Measurements from ENCODE around the gene ORAI3. TPM values are rescaled to one million over a fixed set of nuclear protein-coding genes. Genes with fewer than 3 reads are reported as not detected.
A peak's percentile ranks its signal among the peaks of the same experiment; 100 is the strongest.

The ORAI3 gene
- total and polyA plus RNA-seq, 2 of the 13 experiments (the other 11 are each of a cell fraction or from before 2014, with no cell fraction given), result 11.4 to 32.0 TPM

DNA sequence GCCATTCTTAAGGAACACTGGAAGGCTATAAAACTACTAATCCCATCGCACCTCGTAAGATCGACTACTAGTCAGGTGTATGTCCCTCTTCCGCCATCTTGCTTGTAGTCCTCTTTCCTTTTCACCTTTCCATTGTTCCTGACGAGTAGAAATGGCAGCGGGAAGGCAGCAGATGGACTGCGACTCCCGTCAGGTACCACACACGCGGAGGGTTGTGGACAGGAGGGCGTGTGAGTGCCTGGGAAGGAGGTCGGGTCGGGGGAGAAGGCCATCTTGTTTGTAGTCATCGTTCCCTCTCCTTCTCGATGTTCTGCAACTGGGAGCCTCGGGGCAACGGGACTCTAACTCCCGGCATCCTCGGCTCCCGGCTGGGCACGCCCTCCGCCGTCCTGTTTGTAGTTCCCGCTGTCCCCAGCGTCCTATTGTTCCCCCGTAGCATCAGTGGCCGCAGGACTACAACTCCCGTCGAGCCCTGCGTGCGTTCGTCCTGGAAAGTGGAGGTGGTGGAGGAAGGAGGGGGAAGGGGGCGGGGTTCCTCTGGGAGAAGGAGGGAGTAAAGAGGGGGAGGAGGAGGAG, 25.8 kb upstream of the ORAI3 start (continued):
- 0 out of 2 replicates have a peak, but pooled peaks have one; percentile 38 for TF ChIP-seq ZBTB33 (CRISPR knock-in tag; IDR thresholded peaks at IDR 0.05)
- TF ChIP-seq ZNF609 (CRISPR knock-in tag; IDR thresholded peaks at IDR 0.05; ENCODE audit: borderline replicate concordance), result no peak
- no peak for TF ChIP-seq ZNF251 (CRISPR knock-in tag; IDR thresholded peaks at IDR 0.05)
- TF ChIP-seq HNRNPH1 (optimal IDR thresholded peaks at IDR 0.05; ENCODE audit: low read depth, low read length), result no peak
- TF ChIP-seq ZUFSP (CRISPR knock-in tag; IDR thresholded peaks at IDR 0.05; ENCODE audit: borderline replicate concordance), result no peak
- TF ChIP-seq ZNF343 (CRISPR knock-in tag; IDR thresholded peaks at IDR 0.05), result no peak
- no peak for TF ChIP-seq ZNF484 (CRISPR knock-in tag; IDR thresholded peaks at IDR 0.05; ENCODE audit: borderline replicate concordance, low read depth)
- TF ChIP-seq MXD4 (CRISPR knock-in tag; IDR thresholded peaks at IDR 0.05), result no peak
- 0 out of 2 replicates have a peak, but pooled peaks have one; percentile 45 for TF ChIP-seq AKAP8 (CRISPR knock-in tag; IDR thresholded peaks at IDR 0.05)
- TF ChIP-seq, protein P1, sequence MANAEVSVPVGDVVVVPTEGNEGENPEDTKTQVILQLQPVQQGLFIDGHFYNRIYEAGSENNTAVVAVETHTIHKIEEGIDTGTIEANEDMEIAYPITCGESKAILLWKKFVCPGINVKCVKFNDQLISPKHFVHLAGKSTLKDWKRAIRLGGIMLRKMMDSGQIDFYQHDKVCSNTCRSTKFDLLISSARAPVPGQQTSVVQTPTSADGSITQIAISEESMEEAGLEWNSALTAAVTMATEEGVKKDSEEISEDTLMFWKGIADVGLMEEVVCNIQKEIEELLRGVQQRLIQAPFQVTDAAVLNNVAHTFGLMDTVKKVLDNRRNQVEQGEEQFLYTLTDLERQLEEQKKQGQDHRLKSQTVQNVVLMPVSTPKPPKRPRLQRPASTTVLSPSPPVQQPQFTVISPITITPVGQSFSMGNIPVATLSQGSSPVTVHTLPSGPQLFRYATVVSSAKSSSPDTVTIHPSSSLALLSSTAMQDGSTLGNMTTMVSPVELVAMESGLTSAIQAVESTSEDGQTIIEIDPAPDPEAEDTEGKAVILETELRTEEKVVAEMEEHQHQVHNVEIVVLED (CRISPR knock-in tag; IDR thresholded peaks at IDR 0.05; ENCODE audit: borderline replicate concordance), result peak; percentile 89
- TF ChIP-seq ZBTB1 (CRISPR knock-in tag; IDR thresholded peaks at IDR 0.05; ENCODE audit: borderline replicate concordance), result no peak
- no peak for TF ChIP-seq ZNF180 (CRISPR knock-in tag; IDR thresholded peaks at IDR 0.05; ENCODE audit: borderline replicate concordance, low read depth)
- TF ChIP-seq CBFB (CRISPR knock-in tag; IDR thresholded peaks at IDR 0.05), result peak; percentile 79; the same call in 1 of the 2 replicates
- TF ChIP-seq ZNF12 (CRISPR knock-in tag; IDR thresholded peaks at IDR 0.05), result no peak
- TF ChIP-seq ZNF780A (CRISPR knock-in tag; IDR thresholded peaks at IDR 0.05), result no peak
- TF ChIP-seq, protein P2, sequence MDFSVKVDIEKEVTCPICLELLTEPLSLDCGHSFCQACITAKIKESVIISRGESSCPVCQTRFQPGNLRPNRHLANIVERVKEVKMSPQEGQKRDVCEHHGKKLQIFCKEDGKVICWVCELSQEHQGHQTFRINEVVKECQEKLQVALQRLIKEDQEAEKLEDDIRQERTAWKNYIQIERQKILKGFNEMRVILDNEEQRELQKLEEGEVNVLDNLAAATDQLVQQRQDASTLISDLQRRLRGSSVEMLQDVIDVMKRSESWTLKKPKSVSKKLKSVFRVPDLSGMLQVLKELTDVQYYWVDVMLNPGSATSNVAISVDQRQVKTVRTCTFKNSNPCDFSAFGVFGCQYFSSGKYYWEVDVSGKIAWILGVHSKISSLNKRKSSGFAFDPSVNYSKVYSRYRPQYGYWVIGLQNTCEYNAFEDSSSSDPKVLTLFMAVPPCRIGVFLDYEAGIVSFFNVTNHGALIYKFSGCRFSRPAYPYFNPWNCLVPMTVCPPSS (IDR thresholded peaks at IDR 0.05), result no peak
- no peak for TF ChIP-seq ZNF841 (CRISPR knock-in tag; IDR thresholded peaks at IDR 0.05; ENCODE audit: borderline replicate concordance)
